ENCODE results near the gene LILRB5.

DNA sequence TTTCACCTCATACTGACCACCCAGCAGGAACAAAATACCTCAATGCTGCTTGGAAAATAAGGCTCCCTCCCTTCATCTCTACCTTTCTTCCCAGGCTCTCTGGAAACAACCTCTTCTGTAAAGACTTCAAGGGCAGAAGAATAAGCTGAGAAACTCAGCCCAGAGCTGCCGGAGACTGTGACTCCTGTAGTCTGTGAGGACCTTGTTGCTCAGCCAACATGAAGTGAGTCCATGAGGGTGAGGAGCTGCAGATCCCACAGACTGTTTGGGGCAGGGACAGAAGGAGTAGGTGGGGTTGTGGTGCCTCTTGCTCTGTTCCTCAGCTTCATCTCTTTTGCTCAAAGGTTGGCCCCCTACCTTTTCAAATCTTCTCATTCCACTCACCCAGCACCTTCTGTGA is 48.1 kb upstream of the LILRB5 start:
- TF ChIP-seq, protein P1, sequence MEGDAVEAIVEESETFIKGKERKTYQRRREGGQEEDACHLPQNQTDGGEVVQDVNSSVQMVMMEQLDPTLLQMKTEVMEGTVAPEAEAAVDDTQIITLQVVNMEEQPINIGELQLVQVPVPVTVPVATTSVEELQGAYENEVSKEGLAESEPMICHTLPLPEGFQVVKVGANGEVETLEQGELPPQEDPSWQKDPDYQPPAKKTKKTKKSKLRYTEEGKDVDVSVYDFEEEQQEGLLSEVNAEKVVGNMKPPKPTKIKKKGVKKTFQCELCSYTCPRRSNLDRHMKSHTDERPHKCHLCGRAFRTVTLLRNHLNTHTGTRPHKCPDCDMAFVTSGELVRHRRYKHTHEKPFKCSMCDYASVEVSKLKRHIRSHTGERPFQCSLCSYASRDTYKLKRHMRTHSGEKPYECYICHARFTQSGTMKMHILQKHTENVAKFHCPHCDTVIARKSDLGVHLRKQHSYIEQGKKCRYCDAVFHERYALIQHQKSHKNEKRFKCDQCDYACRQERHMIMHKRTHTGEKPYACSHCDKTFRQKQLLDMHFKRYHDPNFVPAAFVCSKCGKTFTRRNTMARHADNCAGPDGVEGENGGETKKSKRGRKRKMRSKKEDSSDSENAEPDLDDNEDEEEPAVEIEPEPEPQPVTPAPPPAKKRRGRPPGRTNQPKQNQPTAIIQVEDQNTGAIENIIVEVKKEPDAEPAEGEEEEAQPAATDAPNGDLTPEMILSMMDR (conservative IDR thresholded peaks at IDR 0.05) = no peak
- no peak for TF ChIP-seq EZH2 (IDR thresholded peaks at IDR 0.05; ENCODE audit: low read depth)

Measured in PC-9 (cell line).